HG02571 (cell line): ENCODE results near the gene DUSP12.
A peak's percentile ranks its signal among the peaks of the same experiment; 100 is the strongest.

Experiments
- ATAC-seq: cut with Tn5 transposase; IDR thresholded peaks from one replicate; pipeline ENCODE4 v1.9.1; 2021; ENCODE audit warnings: mild to moderate bottlenecking, moderate library complexity; ENCODE audit not compliant: unreplicated experiment

DUSP12 gene

GRCh38 chr1:161726473-161727255 is 22.9 kb upstream of the DUSP12 start:
- ATAC-seq = peak; percentile 51

- ATAC-seq = peak; percentile 11
Observed at GRCh38 chr1:161727256-161727924, 22.2 kb upstream of the DUSP12 start.

DNA sequence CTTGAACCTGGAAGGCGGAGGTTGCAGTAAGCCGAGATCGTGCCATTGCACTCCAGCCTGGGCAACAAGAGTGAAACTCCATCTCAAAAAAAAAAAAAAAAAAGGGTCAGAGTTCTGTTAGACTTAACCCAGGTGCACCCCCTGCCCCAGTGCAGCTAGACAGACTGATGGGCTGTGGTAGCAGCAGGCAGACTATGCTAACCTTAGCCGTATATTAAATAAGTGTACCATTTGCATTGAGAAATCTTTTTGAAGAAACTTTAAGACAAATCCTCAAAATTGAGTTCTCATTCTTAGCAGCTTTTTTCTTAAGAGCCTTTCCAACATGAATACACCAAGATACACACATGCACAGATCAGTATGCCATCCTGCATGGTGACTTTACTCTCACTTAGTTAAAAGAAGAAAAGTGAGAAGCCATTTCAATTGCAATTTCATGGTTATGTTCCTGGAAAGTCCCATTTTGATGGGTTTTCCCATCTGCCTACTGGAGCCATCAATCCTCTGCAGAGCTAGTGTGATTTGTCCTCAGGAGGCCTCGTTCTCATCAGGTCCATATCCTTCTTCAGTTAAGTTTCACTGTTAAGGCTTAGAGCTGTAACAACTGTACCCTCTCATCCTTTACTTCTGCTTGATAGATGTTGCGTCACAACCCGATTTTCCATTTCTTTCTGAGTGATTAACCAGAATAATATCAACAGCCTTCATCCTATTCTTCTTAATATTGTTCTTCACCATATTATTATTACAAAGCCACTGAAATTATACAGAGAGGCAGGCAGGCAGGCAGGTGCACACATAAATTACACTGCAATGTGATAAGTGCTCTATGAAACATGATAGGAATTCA is 21.0 kb upstream of the DUSP12 start:
- ATAC-seq = no peak

DNA sequence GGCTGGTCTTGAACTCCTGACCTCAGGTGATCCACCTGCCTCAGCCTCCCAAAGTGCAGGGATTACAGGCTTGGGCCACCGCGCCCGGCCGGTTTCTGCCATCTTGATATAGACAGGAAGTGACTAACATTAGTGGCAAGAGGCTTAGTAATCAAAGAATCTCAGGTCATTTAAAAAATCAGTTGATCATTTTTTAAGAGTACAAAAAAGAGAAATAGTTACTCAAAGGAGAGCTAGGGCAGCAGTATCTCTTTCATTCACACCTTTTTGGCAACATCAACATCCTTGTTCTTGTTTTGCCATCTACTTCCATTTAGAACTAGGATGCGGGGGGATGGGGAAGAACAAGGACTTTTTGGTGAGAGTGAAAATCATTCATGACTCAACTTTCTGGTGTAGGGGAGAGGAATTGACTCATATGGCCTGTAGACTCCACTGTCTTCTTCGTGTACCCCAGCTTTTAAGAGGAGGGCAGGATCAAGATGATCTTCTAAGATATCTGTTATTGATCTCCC is 19.5 kb upstream of the DUSP12 start:
- no peak for ATAC-seq

DNA sequence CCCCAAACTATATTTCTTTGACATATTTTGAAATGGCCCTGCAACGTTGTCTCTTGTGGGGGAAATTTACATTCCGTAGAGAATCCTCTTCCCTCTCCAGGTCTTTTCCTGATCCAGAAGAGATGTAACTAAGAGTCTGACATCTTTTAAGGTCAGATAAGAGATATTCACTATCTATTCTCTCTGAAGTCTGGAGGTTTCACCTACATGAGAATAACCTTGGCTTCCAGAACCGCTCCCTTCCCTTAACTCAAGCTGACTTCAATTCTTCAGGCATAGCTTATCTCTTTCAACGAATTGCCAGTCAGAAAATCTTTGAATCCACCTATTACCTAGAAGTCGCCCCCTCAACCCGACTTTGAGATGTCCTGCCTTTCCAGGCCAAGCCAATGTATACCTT is 18.3 kb upstream of the DUSP12 start:
- ATAC-seq = no peak

- ATAC-seq = no peak
Observed at GRCh38 chr1:161731981-161732718, 17.4 kb upstream of the DUSP12 start.

- ATAC-seq = no peak
Observed at GRCh38 chr1:161733526-161733925, 16.1 kb upstream of the DUSP12 start.

- no peak for ATAC-seq
Observed at GRCh38 chr1:161735837-161736236, 13.7 kb upstream of the DUSP12 start.

DNA sequence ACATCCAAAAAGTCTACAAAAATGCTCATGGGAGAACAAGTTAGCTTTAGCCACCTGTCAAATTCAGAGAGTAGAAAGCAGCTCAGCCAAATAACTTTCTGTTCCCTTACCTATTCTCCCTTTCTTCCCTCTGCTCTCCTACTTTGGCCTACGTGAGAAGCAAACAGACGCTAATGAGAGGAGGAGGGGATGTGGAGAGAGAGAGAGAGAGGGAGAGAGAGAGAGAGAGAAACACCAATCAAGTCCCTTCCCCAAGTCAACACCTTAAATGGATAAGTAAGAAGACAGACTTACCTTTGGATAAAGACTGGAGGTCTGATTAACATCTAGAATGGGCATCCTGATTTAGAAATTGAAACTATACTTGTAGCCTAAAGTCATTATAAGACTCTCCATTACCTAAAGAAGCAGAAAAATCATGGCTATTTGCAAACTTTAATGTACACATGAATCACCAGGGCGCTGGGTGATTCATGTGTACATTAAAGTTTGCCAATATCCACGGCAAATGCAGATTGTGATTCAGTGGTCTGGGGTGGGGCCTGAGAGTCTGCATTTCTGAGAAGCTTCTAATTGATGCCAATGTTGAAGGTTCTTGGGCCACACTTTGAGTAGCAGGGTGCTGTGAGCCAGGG is 13.1 kb upstream of the DUSP12 start:
- ATAC-seq = no peak

- ATAC-seq = no peak
Observed at GRCh38 chr1:161737625-161738024, 12.0 kb upstream of the DUSP12 start.

- ATAC-seq = peak; percentile 64
Observed at GRCh38 chr1:161738627-161739287, 10.8 kb upstream of the DUSP12 start.

DNA sequence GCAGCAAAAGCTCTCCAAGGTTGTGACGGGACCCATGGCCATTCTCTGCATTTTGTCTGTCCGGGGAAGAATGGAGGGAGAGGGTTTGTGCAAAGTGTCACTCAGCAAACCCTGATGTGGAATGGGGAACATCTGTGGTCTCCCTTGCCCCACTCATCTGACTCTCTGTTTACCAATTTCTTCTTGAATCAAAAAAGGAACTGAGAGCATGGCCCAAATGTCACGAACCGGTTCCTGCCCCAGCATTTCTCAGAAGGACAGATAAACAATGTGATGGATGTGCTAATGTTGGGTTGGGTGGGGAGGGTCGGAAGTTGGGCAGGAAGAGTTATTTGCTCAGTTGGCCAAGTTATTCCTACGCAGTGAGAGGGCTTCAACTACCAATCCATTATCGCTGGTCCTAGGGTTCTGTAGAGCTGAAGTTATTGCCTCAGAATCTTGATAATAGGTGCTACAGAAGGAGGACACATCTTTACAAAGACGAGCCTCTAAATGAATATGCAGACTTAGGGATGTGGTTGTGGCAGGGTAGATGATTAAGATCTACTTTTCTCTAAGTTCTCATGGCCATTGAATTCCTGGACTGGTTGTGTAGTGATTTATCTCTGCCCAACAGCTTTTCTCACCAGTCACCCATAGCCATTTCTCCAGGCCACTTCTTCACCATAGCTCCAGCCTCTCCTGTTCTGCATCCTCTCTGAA is 9.6 kb upstream of the DUSP12 start:
- ATAC-seq = no peak

- ATAC-seq = no peak
Observed at GRCh38 chr1:161740921-161741320, 8.7 kb upstream of the DUSP12 start.

GRCh38 chr1:161743231-161743630 is 6.4 kb upstream of the DUSP12 start:
- no peak for ATAC-seq

DNA sequence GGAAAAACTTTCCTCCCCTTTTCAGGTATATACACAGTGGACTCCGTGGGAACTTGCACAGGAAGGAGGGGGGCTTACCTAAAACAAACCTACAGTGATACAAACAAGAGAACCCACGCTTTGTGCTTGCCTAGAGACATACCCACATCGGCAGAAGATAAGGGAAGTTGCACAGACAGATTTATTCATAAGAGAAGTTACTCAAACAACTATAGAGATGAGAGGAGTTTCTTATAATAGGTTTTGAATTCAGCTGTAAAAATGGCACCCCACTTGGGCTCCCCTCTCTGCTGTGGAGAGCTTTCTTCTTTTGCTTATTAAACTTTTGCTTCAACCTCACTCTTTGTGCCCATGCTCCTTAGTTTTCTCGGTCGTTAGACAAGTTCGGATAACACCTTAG is 1.8 kb upstream of the DUSP12 start:
- no peak for ATAC-seq

DNA sequence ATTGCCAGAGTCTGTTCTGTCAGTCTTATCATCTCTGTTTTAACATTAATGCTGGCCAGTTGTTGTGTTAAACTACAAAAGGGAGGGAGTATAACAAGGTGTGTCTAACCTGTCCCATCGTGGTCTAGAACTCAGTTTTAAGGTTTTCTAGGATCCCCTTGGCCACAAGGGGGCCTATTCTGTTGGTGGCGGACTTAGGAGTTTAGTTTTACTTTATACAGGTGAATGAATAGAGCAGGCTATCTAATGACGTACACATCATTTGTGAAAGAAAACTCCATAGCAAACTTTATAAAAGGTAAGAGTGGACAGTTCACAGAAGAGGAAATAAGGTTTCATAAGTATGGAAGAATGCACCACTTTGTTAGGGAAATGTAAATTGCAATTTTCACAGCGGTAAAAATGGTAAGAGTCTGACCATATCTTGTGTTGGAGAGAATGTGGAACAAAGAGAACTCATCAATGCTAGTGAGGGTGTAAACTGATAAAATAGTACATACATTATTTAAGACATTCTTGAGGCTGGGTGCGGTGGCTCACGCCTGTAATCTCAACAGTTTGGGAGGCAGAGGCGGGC is 14.0 kb downstream of the DUSP12 start:
- no peak for ATAC-seq

DNA sequence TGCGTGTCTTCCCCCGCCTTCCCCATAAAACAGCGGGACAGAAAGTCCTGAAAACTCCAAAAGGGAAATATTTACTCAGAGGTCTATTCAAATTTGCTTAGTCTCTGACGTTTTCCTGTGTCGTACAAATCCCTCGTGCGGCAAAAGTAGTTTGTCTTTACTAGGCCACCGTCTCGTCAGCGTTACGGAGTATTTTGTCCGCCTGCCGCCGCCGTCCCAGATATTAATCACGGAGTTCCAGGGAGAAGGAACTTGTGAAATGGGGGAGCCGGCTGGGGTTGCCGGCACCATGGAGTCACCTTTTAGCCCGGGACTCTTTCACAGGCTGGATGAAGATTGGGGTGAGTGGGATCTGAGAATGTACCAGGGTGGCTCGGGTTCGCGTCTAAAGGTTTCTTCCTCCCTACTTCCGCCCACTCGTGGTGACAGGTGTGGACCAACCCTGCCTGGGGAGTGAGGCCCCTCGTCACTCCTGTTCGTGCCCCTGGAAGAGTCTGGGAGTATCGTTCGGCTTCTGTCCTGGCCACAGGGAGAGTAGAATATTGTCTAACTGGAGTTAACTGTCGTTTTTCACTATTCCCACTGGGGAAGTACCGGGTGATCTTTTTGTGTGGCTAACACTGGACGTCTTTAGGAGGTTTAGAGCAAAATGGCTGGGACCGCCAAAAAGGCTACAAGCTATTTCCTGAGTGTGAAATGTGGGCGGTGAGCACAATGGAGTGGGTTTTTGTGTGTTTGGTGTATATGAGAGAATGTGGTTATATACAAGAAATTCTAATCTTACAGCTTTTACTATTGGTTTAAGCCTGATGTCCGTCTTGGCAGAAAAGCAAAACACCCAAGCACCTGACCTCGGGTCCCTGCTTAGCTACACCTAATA is 16.8 kb downstream of the DUSP12 start, which contains the start of gene ATF6:
ATF6 (plus strand) TSS at position 219 of the 880 bp plus-strand sequence; CDS start at position 260, 41 bp downstream.
- ATAC-seq = peak; percentile 62

DNA sequence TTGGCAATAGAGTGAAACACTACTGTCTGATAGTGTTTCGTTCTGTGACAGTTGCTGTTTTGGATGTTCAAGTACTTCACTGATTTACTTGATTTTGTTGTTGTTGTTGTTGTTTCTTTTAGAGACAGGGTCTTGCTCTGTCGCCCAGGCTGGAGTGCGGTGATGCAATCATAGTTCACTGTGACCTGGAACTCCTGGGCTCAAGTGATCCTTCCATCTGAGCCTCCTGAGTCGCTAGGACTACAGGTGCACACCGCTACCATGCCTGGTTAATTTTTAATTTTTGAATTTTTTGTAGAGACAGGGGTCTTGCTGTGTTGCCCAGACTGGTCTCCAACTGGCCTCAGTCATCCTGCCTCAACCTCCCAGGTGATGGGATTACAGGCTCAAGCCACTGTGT is 18.9 kb downstream of the DUSP12 start:
- ATAC-seq = no peak
